Neutrophil (primary cell): ENCODE measurements around the gene MEIKIN.

Experiments
- H3K27ac ChIP-seq: fragments of 200-600 bp; sonication (generic); 2 replicates; pipeline ENCODE4 v1.5.1; 2016; ENCODE audit warnings: mild to moderate bottlenecking, moderate library complexity
- H3K27me3 ChIP-seq: fragments of 200-600 bp; sonication (generic); 2 replicates; pipeline ENCODE4 v1.6.0; 2016; ENCODE audit warnings: mild to moderate bottlenecking
- H3K36me3 ChIP-seq: fragments of 200-600 bp; sonication (generic); 2 replicates; pipeline ENCODE4 v1.5.1; 2017
- H3K4me1 ChIP-seq, 2 experiments: fragments of 200-600 bp in 1 of 2; sonication (generic) in 1 of 2; 1 replicate in 1 of 2; 2 replicates in 1 of 2; pipeline versions ENCODE4 v1.5.1 to v1.6.1; 2013 to 2016; ENCODE audit warnings: low read depth in 1 of 2, low read length in 1 of 2, mild to moderate bottlenecking in 1 of 2, moderate library complexity in 1 of 2; ENCODE audit not compliant: control insufficient read depth in 1 of 2, insufficient read depth in 1 of 2
- H3K4me3 ChIP-seq, 2 experiments: fragments of 200-600 bp in 1 of 2; sonication (generic) in 1 of 2; 1 replicate in 1 of 2; 2 replicates in 1 of 2; pipeline ENCODE4 v1.5.1; 2013 to 2016; ENCODE audit warnings: low read depth in 1 of 2, low read length in 1 of 2, mild to moderate bottlenecking in 1 of 2, moderate library complexity in 1 of 2
- H3K9me3 ChIP-seq: fragments of 200-600 bp; sonication (generic); 2 replicates; pipeline ENCODE4 v1.5.1; 2016
- CTCF ChIP-seq: fragments of 200-600 bp; sonication (generic); IDR thresholded peaks from 2 replicates; pipeline ENCODE4 v1.5.1; 2016; ENCODE audit warnings: antibody characterized with exemption

The MEIKIN gene

DNA sequence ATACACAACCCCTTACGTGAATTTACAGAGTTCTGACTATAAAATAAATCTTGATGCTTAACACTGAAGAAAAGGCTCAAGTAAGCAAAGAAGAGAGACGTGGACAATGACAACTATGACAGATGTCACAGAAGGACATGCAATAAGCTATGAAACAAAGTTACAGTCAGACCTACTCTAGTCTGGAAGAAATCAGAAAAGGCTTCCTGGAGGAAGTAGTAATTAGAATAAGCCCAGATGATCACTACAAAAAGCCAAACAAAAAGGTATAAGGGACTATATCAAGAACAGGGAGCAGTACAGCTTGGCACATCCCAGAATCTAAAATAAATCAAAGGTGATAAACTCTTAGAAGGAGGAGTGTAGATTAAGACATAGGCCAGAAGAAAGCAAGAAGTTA lies 154.9 kb downstream of the MEIKIN start:
- peak overlapping the region; percentile 18 for H3K27ac ChIP-seq
- no peaks in the 10 kb centered on the region for H3K36me3 ChIP-seq
- TF ChIP-seq CTCF = no peak
- no peaks in the 10 kb centered on the region for H3K27me3 ChIP-seq
- no peaks in the 10 kb centered on the region for H3K9me3 ChIP-seq
- H3K4me1 ChIP-seq = peaks cover 25 to 44% of the 10 kb centered on the region in 2 experiments
- no peak overlapping the region for H3K4me3 ChIP-seq

DNA sequence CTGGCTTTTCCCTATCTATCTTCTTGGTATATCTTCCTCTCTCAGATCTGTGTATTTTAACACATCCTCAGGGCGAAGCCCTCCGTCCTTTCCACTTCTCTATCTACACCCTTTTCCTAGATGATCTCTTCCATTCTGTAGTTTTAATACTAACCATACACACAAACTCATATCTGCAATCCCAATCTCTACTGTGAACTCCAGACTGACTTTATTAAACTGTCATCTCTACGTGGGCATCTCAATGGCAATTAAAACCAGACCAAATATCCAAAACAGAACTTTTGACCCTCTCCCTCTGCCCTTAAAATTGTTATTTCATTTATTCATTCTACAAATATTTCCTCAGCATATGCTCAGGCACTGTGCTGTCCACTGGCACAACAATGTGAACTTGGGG lies 155.7 kb downstream of the MEIKIN start:
- no peak for TF ChIP-seq CTCF

GRCh38 chr5:131787736-131788135 lies 157.7 kb downstream of the MEIKIN start:
- Histone ChIP-seq H3K36me3 (no peaks in the 10 kb centered on the region), H3K9me3 (no peaks in the 10 kb centered on the region), H3K4me3 (no peak overlapping the region), H3K27me3 (no peaks in the 10 kb centered on the region), H3K4me1 (peaks cover under 1 to 17% of the 10 kb centered on the region in 2 experiments), H3K27ac (peak overlapping the region; percentile 29)
- TF ChIP-seq CTCF = no peak

More for the DNA sequence above, 155.7 kb downstream of the MEIKIN start:
- H3K36me3 ChIP-seq = no peaks in the 10 kb centered on the region
- no peaks in the 10 kb centered on the region for H3K27me3 ChIP-seq
- no peaks in the 10 kb centered on the region for H3K9me3 ChIP-seq
- no peak overlapping the region for H3K27ac ChIP-seq
- H3K4me1 ChIP-seq = peaks cover 17 to 36% of the 10 kb centered on the region in 2 experiments
- no peak overlapping the region for H3K4me3 ChIP-seq

- no peak for TF ChIP-seq CTCF
- Histone ChIP-seq H3K36me3 (no peaks in the 10 kb centered on the region), H3K27me3 (no peaks in the 10 kb centered on the region), H3K27ac (peak overlapping the region; percentile 29), H3K9me3 (no peaks in the 10 kb centered on the region), H3K4me1 (peaks cover 0 to 11% of the 10 kb centered on the region in 2 experiments), H3K4me3 (no peak overlapping the region)
Measured at GRCh38 chr5:131786900-131787692, 158.4 kb downstream of the MEIKIN start.

- H3K27ac ChIP-seq = no peak overlapping the region
- H3K27me3 ChIP-seq = no peaks in the 10 kb centered on the region
- H3K4me3 ChIP-seq = no peak overlapping the region
- TF ChIP-seq CTCF = no peak
- H3K36me3 ChIP-seq = no peaks in the 10 kb centered on the region
- peaks cover 0 to 11% of the 10 kb centered on the region in 2 experiments for H3K4me1 ChIP-seq
- H3K9me3 ChIP-seq = no peaks in the 10 kb centered on the region
Measured at GRCh38 chr5:131786036-131786435, 159.4 kb downstream of the MEIKIN start.
